Thyroid gland (tissue), 4 donors: ENCODE data around the gene ENOX2. TPM values are rescaled to one million over a fixed set of nuclear protein-coding genes. Genes with fewer than 3 reads are reported as not detected.
"Not testable (repeated sequence)": the region's sequence is repeated elsewhere in the genome, so short reads cannot be mapped to it uniquely, and the experiment has no call there.

Source experiments
- DNase-seq, 2 donors: peaks; one replicate each; pipeline ENCODE4 v3.0.0-alpha.2; 2019
- H3K27ac ChIP-seq, 3 donors: fragments of 200-600 bp; sonication (generic); 1 replicate in 2 of 3; 2 replicates in 1 of 3; pipeline ENCODE4 v1.5.1; 2016 to 2019; ENCODE audit warnings: mild to moderate bottlenecking in 1 of 3, moderate library complexity in 1 of 3
- H3K27me3 ChIP-seq: fragments of 200-600 bp; sonication (generic); one replicate; pipeline ENCODE4 v1.5.1; 2019
- H3K36me3 ChIP-seq, 2 donors: fragments of 200-600 bp; sonication (generic); one replicate each; pipeline ENCODE4 v1.5.1; 2016 to 2019
- H3K4me1 ChIP-seq, 2 donors: fragments of 200-600 bp; sonication (generic); one replicate each; pipeline ENCODE4 v1.5.1; 2017 to 2019
- H3K4me3 ChIP-seq, 3 donors: fragments of 200-600 bp; sonication (generic); replicated peaks in 1 of 3; 1 replicate in 2 of 3; 2 replicates in 1 of 3; pipeline ENCODE4 v1.5.1; 2016; ENCODE audit warnings: mild to moderate bottlenecking in 1 of 3
- H3K9me3 ChIP-seq: fragments of 200-600 bp; sonication (generic); one replicate; pipeline ENCODE4 v1.5.1; 2017
- POLR2A ChIP-seq, 2 donors: fragments of 450-650 bp; IDR thresholded peaks; one replicate each; pipeline ENCODE4 v1.6.1; 2017; ENCODE audit warnings: antibody characterized with exemption in 2 of 2, mild to moderate bottlenecking in 2 of 2, moderate library complexity in 1 of 2
- WGBS, 2 donors: methylation state at CpG; one replicate each; pipeline ENCODE4 v1.1.5; 2017; 5-methylcytosine and 5-hydroxymethylcytosine counted together
- intact Hi-C: fragments of 100-400 bp; cut with DNase I; formaldehyde crosslinking; loops from one replicate; pipeline ENCODE4 v1.15.1; 2023
- total RNA-seq, 4 donors: library from RNA; depleted of rRNA; stranded (reverse); fragments of >200 nt; gene quantifications; one replicate each; pipeline ENCODE4 v1.2.3, GENCODE V29; 2016
- TF ChIP-seq, protein P1 (sequence below), 6 experiments: fragments of 200-600 bp in 3 of 6; fragments of 450-650 bp in 3 of 6; sonication (generic) in 3 of 6; IDR thresholded peaks; one replicate each; pipeline ENCODE4 v1.5.1; 2016 to 2019; ENCODE audit warnings: antibody characterized with exemption in 6 of 6, mild to moderate bottlenecking in 2 of 6, inconsistent platforms in 1 of 6, moderate library complexity in 1 of 6

Gene ENOX2
- total RNA-seq, 4 donors from 2014 or later = 11.8 to 25.2 (median 20.1) TPM

DNA sequence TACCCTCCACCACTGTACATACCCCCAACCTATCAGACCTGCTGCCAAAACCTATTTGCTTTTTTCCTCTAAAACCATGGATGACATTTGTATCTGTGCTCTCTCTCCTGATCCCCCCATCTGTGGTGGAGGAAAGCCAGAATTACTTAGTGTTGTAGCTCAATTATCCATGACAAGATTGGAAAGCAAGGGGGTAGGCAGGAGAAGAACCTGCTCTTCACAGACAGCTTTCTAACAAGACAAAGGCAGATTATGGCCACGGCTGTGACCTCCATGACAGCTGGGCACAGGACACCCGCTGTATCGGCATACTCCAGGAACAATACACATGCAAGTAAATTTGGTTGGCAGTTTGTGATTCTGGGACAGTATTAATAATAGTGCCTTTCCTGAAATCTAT lies 186.7 kb downstream of the ENOX2 start:
- Histone ChIP-seq H3K36me3 (no peaks in the 10 kb centered on the region), H3K4me1 (no peaks in the 10 kb centered on the region), H3K27me3 (no peaks in the 10 kb centered on the region), H3K27ac (no peak overlapping the region), H3K4me3 (no peak overlapping the region), H3K9me3 (no peaks in the 10 kb centered on the region)
- intact Hi-C loops = no loop called here
- DNase-seq = no peak
- TF ChIP-seq, protein P1, sequence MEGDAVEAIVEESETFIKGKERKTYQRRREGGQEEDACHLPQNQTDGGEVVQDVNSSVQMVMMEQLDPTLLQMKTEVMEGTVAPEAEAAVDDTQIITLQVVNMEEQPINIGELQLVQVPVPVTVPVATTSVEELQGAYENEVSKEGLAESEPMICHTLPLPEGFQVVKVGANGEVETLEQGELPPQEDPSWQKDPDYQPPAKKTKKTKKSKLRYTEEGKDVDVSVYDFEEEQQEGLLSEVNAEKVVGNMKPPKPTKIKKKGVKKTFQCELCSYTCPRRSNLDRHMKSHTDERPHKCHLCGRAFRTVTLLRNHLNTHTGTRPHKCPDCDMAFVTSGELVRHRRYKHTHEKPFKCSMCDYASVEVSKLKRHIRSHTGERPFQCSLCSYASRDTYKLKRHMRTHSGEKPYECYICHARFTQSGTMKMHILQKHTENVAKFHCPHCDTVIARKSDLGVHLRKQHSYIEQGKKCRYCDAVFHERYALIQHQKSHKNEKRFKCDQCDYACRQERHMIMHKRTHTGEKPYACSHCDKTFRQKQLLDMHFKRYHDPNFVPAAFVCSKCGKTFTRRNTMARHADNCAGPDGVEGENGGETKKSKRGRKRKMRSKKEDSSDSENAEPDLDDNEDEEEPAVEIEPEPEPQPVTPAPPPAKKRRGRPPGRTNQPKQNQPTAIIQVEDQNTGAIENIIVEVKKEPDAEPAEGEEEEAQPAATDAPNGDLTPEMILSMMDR (IDR thresholded peaks at IDR 0.05) = no peak
- no peak for TF ChIP-seq POLR2A (IDR thresholded peaks at IDR 0.05)
- WGBS, 2 donors = 80% methylated on average over 3 of the region's 3 CpGs

DNA sequence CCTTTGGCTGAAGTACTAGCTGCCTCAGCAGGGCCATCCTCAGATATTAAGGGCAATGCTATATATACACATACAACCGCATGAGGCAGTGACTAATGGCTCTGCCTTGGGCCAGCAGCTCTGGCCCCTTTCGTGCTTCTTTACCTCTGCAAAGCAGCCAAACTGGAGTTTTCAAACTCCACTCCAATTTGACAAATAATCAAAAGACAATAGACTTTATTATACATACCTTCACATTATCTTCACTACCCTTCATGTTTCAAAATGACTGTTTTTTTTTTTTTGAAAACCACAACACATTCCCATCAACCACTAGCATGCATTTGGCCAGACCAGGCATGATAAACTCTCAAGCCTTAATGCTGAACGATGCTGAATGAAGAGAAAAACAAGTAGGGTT lies 187.7 kb downstream of the ENOX2 start:
- no peak for DNase-seq
- H3K4me1 ChIP-seq = no peaks in the 10 kb centered on the region
- TF ChIP-seq, protein P1 (IDR thresholded peaks at IDR 0.05) = no peak
- no peak for TF ChIP-seq POLR2A (IDR thresholded peaks at IDR 0.05)
- H3K4me3 ChIP-seq = no peak overlapping the region
- no peaks in the 10 kb centered on the region for H3K27me3 ChIP-seq
- WGBS, 2 donors = 95 to 100% methylated on average over 3 of the region's 3 CpGs
- no peaks in the 10 kb centered on the region for H3K9me3 ChIP-seq
- intact Hi-C loops = no loop called here
- H3K36me3 ChIP-seq = no peaks in the 10 kb centered on the region
- no peak overlapping the region for H3K27ac ChIP-seq

DNA sequence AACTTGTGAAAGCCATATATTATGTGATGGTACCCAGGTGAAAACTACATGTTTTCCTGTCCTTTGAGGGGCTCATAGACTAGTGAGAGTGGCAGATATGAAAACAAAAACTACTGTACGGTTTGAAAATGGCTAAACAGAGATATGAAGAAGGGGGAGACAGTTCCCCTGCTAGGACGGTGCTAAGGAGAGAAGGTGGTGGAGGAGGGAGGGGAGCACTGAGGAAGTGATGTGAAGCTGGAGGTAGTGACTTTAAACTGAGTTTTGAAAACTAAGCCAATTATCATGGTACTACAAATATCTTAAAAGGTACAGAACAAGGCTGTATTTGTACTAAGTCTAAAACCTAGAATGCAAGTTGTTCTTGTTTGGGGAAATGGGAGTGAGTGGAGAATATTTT lies 188.3 kb downstream of the ENOX2 start:
- no peak overlapping the region for H3K27ac ChIP-seq
- TF ChIP-seq POLR2A (IDR thresholded peaks at IDR 0.05) = no peak
- TF ChIP-seq, protein P1 (IDR thresholded peaks at IDR 0.05) = no peak
- H3K4me3 ChIP-seq = no peak overlapping the region
- no peaks in the 10 kb centered on the region for H3K4me1 ChIP-seq
- DNase-seq = no peak
- WGBS, 2 donors = 89 to 90% methylated on average over 2 of the region's 2 CpGs
- H3K27me3 ChIP-seq = no peaks in the 10 kb centered on the region
- no peaks in the 10 kb centered on the region for H3K9me3 ChIP-seq
- intact Hi-C loops = no loop called here
- H3K36me3 ChIP-seq = no peaks in the 10 kb centered on the region

DNA sequence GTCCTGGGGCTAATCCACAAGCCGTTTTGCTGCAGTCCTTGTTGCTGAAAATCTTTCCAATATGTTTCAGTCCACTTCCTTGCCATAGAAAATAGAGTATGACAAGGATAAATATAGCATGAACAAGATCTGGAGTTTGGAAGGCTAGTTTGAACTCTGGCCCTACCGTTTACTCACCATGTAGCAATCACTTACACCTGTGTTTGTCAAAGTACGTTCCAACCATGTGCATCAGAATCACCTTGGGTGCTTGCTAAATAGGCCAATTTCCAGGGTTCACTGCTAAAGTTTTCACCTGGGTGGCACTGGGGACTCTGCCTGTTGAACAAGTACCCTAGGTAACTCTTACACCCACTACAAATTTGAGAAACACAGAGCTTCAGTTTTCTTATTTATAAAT lies 188.9 kb downstream of the ENOX2 start:
- Histone ChIP-seq H3K27ac (no peak overlapping the region), H3K27me3 (no peaks in the 10 kb centered on the region), H3K4me3 (no peak overlapping the region), H3K36me3 (no peaks in the 10 kb centered on the region), H3K4me1 (no peaks in the 10 kb centered on the region), H3K9me3 (no peaks in the 10 kb centered on the region)
- DNase-seq = no peak
- intact Hi-C loops = no loop called here
- 82 to 94% methylated on average over 3 of the region's 3 CpGs for WGBS, 2 donors
- TF ChIP-seq, protein P1 (IDR thresholded peaks at IDR 0.05) = no peak
- no peak for TF ChIP-seq POLR2A (IDR thresholded peaks at IDR 0.05)

DNA sequence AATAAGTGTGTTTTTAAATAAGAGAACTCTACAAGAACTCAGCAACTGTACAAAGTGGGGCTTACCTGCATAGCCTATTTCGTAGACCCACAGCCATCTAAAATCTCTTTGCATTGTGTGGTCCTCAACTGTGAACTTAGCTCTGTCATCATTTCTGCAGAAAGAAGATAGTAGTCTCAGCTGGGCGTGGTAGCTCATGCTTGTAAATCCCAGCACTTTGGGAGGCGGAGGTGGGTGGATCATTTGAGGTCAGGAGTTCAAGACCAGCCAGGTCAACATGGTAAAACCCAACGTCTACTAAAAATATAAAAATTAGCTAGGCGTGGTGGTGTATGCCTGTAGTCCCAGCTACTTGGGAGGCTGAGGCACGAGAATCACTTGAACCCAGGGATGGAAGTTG lies 193.8 kb downstream of the ENOX2 start:
- H3K9me3 ChIP-seq, H3K36me3 ChIP-seq, H3K4me3 ChIP-seq, H3K27me3 ChIP-seq, H3K4me1 ChIP-seq, DNase-seq, intact Hi-C loops, H3K27ac ChIP-seq: not testable (repeated sequence)
- WGBS, 2 donors = 98 to 100% methylated on average over 6 of the region's 6 CpGs

DNA sequence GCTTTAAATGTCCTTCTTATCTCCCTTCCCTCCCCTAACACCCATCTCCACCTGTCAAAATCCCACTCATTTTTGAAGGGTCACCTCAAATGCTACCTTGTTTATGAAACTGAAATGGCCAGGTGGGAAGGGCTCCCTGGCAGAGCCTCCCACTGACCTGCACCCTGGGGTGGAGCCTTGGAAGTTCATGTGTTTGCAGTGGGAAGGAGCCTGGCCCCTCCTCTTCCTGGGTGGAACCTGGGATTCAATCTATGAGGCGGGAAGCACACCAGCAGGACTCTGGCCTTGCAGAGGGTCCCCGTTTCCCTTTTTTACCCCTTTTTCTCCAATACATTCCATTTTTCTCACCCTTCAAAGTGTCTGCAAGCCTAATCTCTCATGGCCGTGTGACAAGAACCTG lies 197.4 kb downstream of the ENOX2 start:
- Histone ChIP-seq H3K36me3 (no peaks in the 10 kb centered on the region), H3K27me3 (no peaks in the 10 kb centered on the region), H3K4me3 (no peak overlapping the region), H3K27ac (no peak overlapping the region), H3K9me3 (no peaks in the 10 kb centered on the region), H3K4me1 (no peaks in the 10 kb centered on the region)
- intact Hi-C loops = no loop called here
- TF ChIP-seq, protein P1 (IDR thresholded peaks at IDR 0.05) = no peak
- no peak for TF ChIP-seq POLR2A (IDR thresholded peaks at IDR 0.05)
- DNase-seq = no peak
- WGBS, 2 donors = 95% methylated on average over 3 of the region's 3 CpGs
